Islet precursor cell (in vitro differentiated cells): ENCODE results near the gene TASL.
"Not testable (repeated sequence)": the region's sequence is repeated elsewhere in the genome, so short reads cannot be mapped to it uniquely, and the experiment has no call there.

Experiments used
- DNase-seq: peaks from one replicate; pipeline ENCODE4 v3.0.0-alpha.2; 2018

TASL gene

GRCh38 chrX:30573125-30573524 is 4.4 kb downstream of the TASL start:
- no peak for DNase-seq

GRCh38 chrX:30572678-30573077 is 4.9 kb downstream of the TASL start:
- no peak for DNase-seq

GRCh38 chrX:30572004-30572403 is 5.6 kb downstream of the TASL start:
- DNase-seq, result no peak

- DNase-seq, result no peak
Observed at GRCh38 chrX:30570505-30570904, 7.1 kb downstream of the TASL start.

- DNase-seq, result no peak
Observed at GRCh38 chrX:30568136-30568535, 9.4 kb downstream of the TASL start.

- DNase-seq, result not testable (repeated sequence)
Observed at GRCh38 chrX:30563070-30563469, 14.5 kb downstream of the TASL start.

- no peak for DNase-seq
Observed at GRCh38 chrX:30561191-30561590, 16.4 kb downstream of the TASL start.

- no peak for DNase-seq
Observed at GRCh38 chrX:30538271-30538670, 39.3 kb downstream of the TASL start.

- DNase-seq, result no peak
Observed at GRCh38 chrX:30533835-30534234, 43.7 kb downstream of the TASL start.

GRCh38 chrX:30533266-30533665 is 44.3 kb downstream of the TASL start:
- no peak for DNase-seq

GRCh38 chrX:30530606-30531005 is 47.0 kb downstream of the TASL start:
- no peak for DNase-seq

- no peak for DNase-seq
Observed at GRCh38 chrX:30525732-30526131, 51.8 kb downstream of the TASL start.

GRCh38 chrX:30521440-30522182 is 56.0 kb downstream of the TASL start:
- DNase-seq, result peak; percentile 70

- DNase-seq, result no peak
Observed at GRCh38 chrX:30513284-30513683, 64.3 kb downstream of the TASL start.
